K562 (cell line): ENCODE measurements around the gene LST1. TPM values are rescaled to one million over a fixed set of nuclear protein-coding genes. Genes with fewer than 3 reads are reported as not detected.
A peak's percentile ranks its signal among the peaks of the same experiment; 100 is the strongest.

ENCODE experiments used
- BCL6 ChIP-seq: fragments of 250-450 bp; sonication (Bioruptor Pico); IDR thresholded peaks from 2 replicates; pipeline ENCODE4 v1.4.0; 2020
- CBX3 ChIP-seq, 2 experiments: IDR thresholded peaks; 1 replicate in 1 of 2; 2 replicates in 1 of 2; pipeline ENCODE4 v1.6.1; 2012; ENCODE audit warnings: inconsistent platforms in 2 of 2, low read length in 2 of 2, borderline replicate concordance in 1 of 2, control low read depth in 1 of 2
- IRF2 ChIP-seq: sonication (generic); formaldehyde crosslinking; IDR thresholded peaks from 2 replicates; pipeline ENCODE4 v1.8.1; 2022; ENCODE audit warnings: mild to moderate bottlenecking, missing genetic modification reagents
- POLR2A ChIP-seq: fragments of 450-650 bp; conservative IDR thresholded peaks from 2 replicates; pipeline ENCODE4 v1.6.1; 2016
- POLR2G ChIP-seq: fragments of 200-400 bp; formaldehyde crosslinking; IDR thresholded peaks from 2 replicates; pipeline ENCODE4 v1.6.1; 2017; ENCODE audit warnings: low read depth, mild to moderate bottlenecking, antibody characterized with exemption, low read length, moderate library complexity
- STAT6 ChIP-seq: sonication (generic); formaldehyde crosslinking; IDR thresholded peaks from 2 replicates; pipeline ENCODE4 v1.8.1; 2023; ENCODE audit warnings: mild to moderate bottlenecking, missing genetic modification reagents
- ZNF224 ChIP-seq: sonication (generic); formaldehyde crosslinking; IDR thresholded peaks from 2 replicates; pipeline ENCODE4 v1.8.0; 2022; ENCODE audit warnings: mild to moderate bottlenecking, missing genetic modification reagents
- ZNF449 ChIP-seq: fragments of 250-450 bp; sonication (Bioruptor Pico); IDR thresholded peaks from 2 replicates; pipeline ENCODE4 v1.8.0; 2022; ENCODE audit warnings: moderate library complexity, mild to moderate bottlenecking, inconsistent platforms
- ZNF695 ChIP-seq: fragments of 450-650 bp; formaldehyde crosslinking; IDR thresholded peaks from 2 replicates; pipeline ENCODE4 v1.4.0; 2020; ENCODE audit warnings: mild to moderate bottlenecking, moderate library complexity
- ZSCAN29 ChIP-seq: fragments of 450-650 bp; IDR thresholded peaks from 2 replicates; pipeline ENCODE4 v1.6.1; 2017
- microRNA-seq: library from miRNA; unstranded; fragments of <30 nt; microRNA quantifications from one replicate; pipeline ENCODE4, GENCODE V29; 2018; ENCODE audit warnings: borderline microRNAs expressed
- polyA plus RNA-seq, 8 experiments: library from polyadenylated mRNA; depleted of rRNA in 4 of 8; stranded (reverse) in 5 of 8; unstranded in 3 of 8; fragments of >200 nt; fragmentation: Nextera tagmentation in 2 of 8; fragmentation: Illumina TruSeq in 1 of 8; extraction: Ambion mirVana in 2 of 8; extraction: Trizol in 1 of 8; gene quantifications; 2 replicates each; pipeline versions ENCODE4 v1.2.1 to v1.2.3, GENCODE V29; 2011 to 2014; ENCODE audit warnings: inconsistent platforms in 1 of 8, missing spikeins in 1 of 8
- small RNA-seq: library from RNA; depleted of rRNA; stranded (forward); fragments of <200 nt; gene quantifications from one replicate; pipeline ENCODE3, GENCODE V24; 2014
- total RNA-seq, 7 experiments: library from RNA; depleted of rRNA in 6 of 7; stranded (reverse); fragments of >200 nt in 6 of 7; fragmentation: Illumina TruSeq in 2 of 7; extraction: Trizol in 2 of 7; gene quantifications; 2 replicates each; pipeline versions ENCODE4 v1.2.1 to v1.2.3, GENCODE V29; 2011 to 2021; ENCODE audit warnings: low replicate concordance in 1 of 7

Gene LST1
- total and polyA plus RNA-seq, 9 of the 15 experiments (the other 6 are each of a cell fraction or from before 2014, with no cell fraction given) = 0.82 to 7.8 (median 1.7) TPM

GRCh38 chr6:31636698-31637596 lies 50.9 kb downstream of the LST1 start (continued):
- TF ChIP-seq STAT6 (CRISPR knock-in tag) (no peak), POLR2G (peak; percentile 56), ZNF449 (CRISPR knock-in tag) (no peak), BCL6 (CRISPR knock-in tag) (no peak), IRF2 (CRISPR knock-in tag) (no peak), ZSCAN29 (no peak), POLR2A (0 out of 2 replicates have a peak, but pooled peaks have one; percentile 34), ZNF695 (no peak), CBX3 (IDR thresholded peaks at IDR 0.05; ENCODE audit: borderline replicate concordance in 1 of 2, low read length in 2 of 2) (no peak), ZNF224 (no peak)

Small RNAs within 50 kb of the gene (microRNA-seq; reads per million reads assigned to microRNA genes)
- 0.46 reads per million for gene MIR6832

Small RNAs within 50 kb of the gene (small RNA-seq; reads per million reads assigned to genes)
- gene MIR6832 (not detected), gene SNORA38 (22.4 reads per million, percentile 97 among the genes with 10 or more reads in this experiment), gene SNORD117 (488 reads per million, percentile 99 among the genes with 10 or more reads in this experiment), gene SNORD84 (not detected), gene UQCRHP1 (not detected)

Other genes starting within 250 kb of the LST1 start
Only the 7 nearest of the 35 such genes appear.
- 32.9 and 33.1 TPM in 2 replicates for gene NFKBIL1, start 38.7 kb upstream of the LST1 start, total RNA-seq (2014; rRNA removed)
- gene NFKBIL1, start 38.7 kb upstream of the LST1 start, total RNA-seq (2014; rRNA removed; fragmentation: Illumina TruSeq; extraction: Trizol) = 5.8 and 7.6 TPM in 2 replicates
- 17.0 and 18.1 TPM in 2 replicates for gene NFKBIL1, start 38.7 kb upstream of the LST1 start, total RNA-seq (2015; rRNA removed; fragmentation: Illumina TruSeq; extraction: Trizol)
- 24.7 and 28.7 TPM in 2 replicates for gene NFKBIL1, start 38.7 kb upstream of the LST1 start, total RNA-seq (2021)
- gene NFKBIL1, start 38.7 kb upstream of the LST1 start, polyA plus RNA-seq (2011; rRNA removed) = 5.7 and 9.0 TPM in 2 replicates
- gene NFKBIL1, start 38.7 kb upstream of the LST1 start, polyA plus RNA-seq (2014; fragmentation: Illumina TruSeq; extraction: Trizol) = 4.3 and 14.0 TPM in 2 replicates
- under 1 TPM; 0.49 to 0.59 TPM for gene NFKBIL1, start 38.7 kb upstream of the LST1 start, polyA plus RNA-seq (2014; fragmentation: Nextera tagmentation; extraction: Ambion mirVana)
- gene NFKBIL1, start 38.7 kb upstream of the LST1 start, polyA plus RNA-seq (2014; rRNA removed) = 26.6 and 32.6 TPM in 2 replicates
- not detected in 2 replicates for gene LTA, start 14.0 kb upstream of the LST1 start, total RNA-seq (2014; rRNA removed)
- gene LTA, start 14.0 kb upstream of the LST1 start, total RNA-seq (2014; rRNA removed; fragmentation: Illumina TruSeq; extraction: Trizol) = not detected in 2 replicates
- not detected in 2 replicates for gene LTA, start 14.0 kb upstream of the LST1 start, total RNA-seq (2015; rRNA removed; fragmentation: Illumina TruSeq; extraction: Trizol)
- gene LTA, start 14.0 kb upstream of the LST1 start, total RNA-seq (2021) = 0.80 and 0.87 TPM in 2 replicates
- not detected in 2 replicates for gene LTA, start 14.0 kb upstream of the LST1 start, polyA plus RNA-seq (2011; rRNA removed)
- gene LTA, start 14.0 kb upstream of the LST1 start, polyA plus RNA-seq (2014; fragmentation: Illumina TruSeq; extraction: Trizol) = not detected in 2 replicates
- not detected for gene LTA, start 14.0 kb upstream of the LST1 start, polyA plus RNA-seq (2014; fragmentation: Nextera tagmentation; extraction: Ambion mirVana)
- not detected in 2 replicates for gene LTA, start 14.0 kb upstream of the LST1 start, polyA plus RNA-seq (2014; rRNA removed)
- not detected in 2 replicates for gene TNF, start 10.7 kb upstream of the LST1 start, total RNA-seq (2014; rRNA removed)
- gene TNF, start 10.7 kb upstream of the LST1 start, total RNA-seq (2014; rRNA removed; fragmentation: Illumina TruSeq; extraction: Trizol) = not detected in 2 replicates
- not detected in 2 replicates for gene TNF, start 10.7 kb upstream of the LST1 start, total RNA-seq (2015; rRNA removed; fragmentation: Illumina TruSeq; extraction: Trizol)
- 0.36 and 0.40 TPM in 2 replicates for gene TNF, start 10.7 kb upstream of the LST1 start, total RNA-seq (2021)
- not detected in 2 replicates for gene TNF, start 10.7 kb upstream of the LST1 start, polyA plus RNA-seq (2011; rRNA removed)
- gene TNF, start 10.7 kb upstream of the LST1 start, polyA plus RNA-seq (2014; fragmentation: Illumina TruSeq; extraction: Trizol) = not detected in 2 replicates
- not detected for gene TNF, start 10.7 kb upstream of the LST1 start, polyA plus RNA-seq (2014; fragmentation: Nextera tagmentation; extraction: Ambion mirVana)
- 0.08 TPM in 1 of 2 replicates, not detected in the other for gene TNF, start 10.7 kb upstream of the LST1 start, polyA plus RNA-seq (2014; rRNA removed)
- gene LTB, start 3.9 kb upstream of the LST1 start, total RNA-seq (2014; rRNA removed) = not detected in 2 replicates
- gene LTB, start 3.9 kb upstream of the LST1 start, total RNA-seq (2014; rRNA removed; fragmentation: Illumina TruSeq; extraction: Trizol) = not detected in 2 replicates
- gene LTB, start 3.9 kb upstream of the LST1 start, total RNA-seq (2015; rRNA removed; fragmentation: Illumina TruSeq; extraction: Trizol) = 0.30 TPM in 1 of 2 replicates, not detected in the other
- 0.51 and 1.0 TPM in 2 replicates for gene LTB, start 3.9 kb upstream of the LST1 start, total RNA-seq (2021)
- 0.11 TPM in 1 of 2 replicates, not detected in the other for gene LTB, start 3.9 kb upstream of the LST1 start, polyA plus RNA-seq (2011; rRNA removed)
- gene LTB, start 3.9 kb upstream of the LST1 start, polyA plus RNA-seq (2014; fragmentation: Illumina TruSeq; extraction: Trizol) = not detected in 2 replicates
- not detected for gene LTB, start 3.9 kb upstream of the LST1 start, polyA plus RNA-seq (2014; fragmentation: Nextera tagmentation; extraction: Ambion mirVana)
- 0.07 and 0.27 TPM in 2 replicates for gene LTB, start 3.9 kb upstream of the LST1 start, polyA plus RNA-seq (2014; rRNA removed)
- not detected in 2 replicates for gene NCR3, start 6.7 kb downstream of the LST1 start, total RNA-seq (2014; rRNA removed)
- 0.22 TPM in 2 replicates for gene NCR3, start 6.7 kb downstream of the LST1 start, total RNA-seq (2014; rRNA removed; fragmentation: Illumina TruSeq; extraction: Trizol)
- 0.29 and 0.94 TPM in 2 replicates for gene NCR3, start 6.7 kb downstream of the LST1 start, total RNA-seq (2015; rRNA removed; fragmentation: Illumina TruSeq; extraction: Trizol)
- 0.67 and 0.86 TPM in 2 replicates for gene NCR3, start 6.7 kb downstream of the LST1 start, total RNA-seq (2021)
- 0.84 and 1.3 TPM in 2 replicates for gene NCR3, start 6.7 kb downstream of the LST1 start, polyA plus RNA-seq (2011; rRNA removed)
- gene NCR3, start 6.7 kb downstream of the LST1 start, polyA plus RNA-seq (2014; fragmentation: Illumina TruSeq; extraction: Trizol) = 0.40 and 0.93 TPM in 2 replicates
- 1 to 10 TPM; 1.3 to 1.9 TPM for gene NCR3, start 6.7 kb downstream of the LST1 start, polyA plus RNA-seq (2014; fragmentation: Nextera tagmentation; extraction: Ambion mirVana)
- gene NCR3, start 6.7 kb downstream of the LST1 start, polyA plus RNA-seq (2014; rRNA removed) = 0.84 and 0.88 TPM in 2 replicates
- 11.9 and 17.2 TPM in 2 replicates for gene AIF1, start 29.0 kb downstream of the LST1 start, total RNA-seq (2014; rRNA removed)
- gene AIF1, start 29.0 kb downstream of the LST1 start, total RNA-seq (2014; rRNA removed; fragmentation: Illumina TruSeq; extraction: Trizol) = 19.4 and 22.7 TPM in 2 replicates
- gene AIF1, start 29.0 kb downstream of the LST1 start, total RNA-seq (2015; rRNA removed; fragmentation: Illumina TruSeq; extraction: Trizol) = 27.6 and 29.3 TPM in 2 replicates
- gene AIF1, start 29.0 kb downstream of the LST1 start, total RNA-seq (2021) = 9.2 and 9.4 TPM in 2 replicates
- 10.8 and 15.6 TPM in 2 replicates for gene AIF1, start 29.0 kb downstream of the LST1 start, polyA plus RNA-seq (2011; rRNA removed)
- 19.9 and 21.2 TPM in 2 replicates for gene AIF1, start 29.0 kb downstream of the LST1 start, polyA plus RNA-seq (2014; fragmentation: Illumina TruSeq; extraction: Trizol)
- gene AIF1, start 29.0 kb downstream of the LST1 start, polyA plus RNA-seq (2014; fragmentation: Nextera tagmentation; extraction: Ambion mirVana) = 10 to 100 TPM; 31.2 to 33.4 TPM
- gene AIF1, start 29.0 kb downstream of the LST1 start, polyA plus RNA-seq (2014; rRNA removed) = 18.9 and 23.5 TPM in 2 replicates
- gene PRRC2A, start 34.4 kb downstream of the LST1 start, total RNA-seq (2014; rRNA removed) = 72.6 and 94.0 TPM in 2 replicates
- gene PRRC2A, start 34.4 kb downstream of the LST1 start, total RNA-seq (2014; rRNA removed; fragmentation: Illumina TruSeq; extraction: Trizol) = 36.7 and 43.2 TPM in 2 replicates
- 63.0 and 75.6 TPM in 2 replicates for gene PRRC2A, start 34.4 kb downstream of the LST1 start, total RNA-seq (2015; rRNA removed; fragmentation: Illumina TruSeq; extraction: Trizol)
- 295 and 332 TPM in 2 replicates for gene PRRC2A, start 34.4 kb downstream of the LST1 start, total RNA-seq (2021)
- gene PRRC2A, start 34.4 kb downstream of the LST1 start, polyA plus RNA-seq (2011; rRNA removed) = 44.0 and 113 TPM in 2 replicates
- 170 and 205 TPM in 2 replicates for gene PRRC2A, start 34.4 kb downstream of the LST1 start, polyA plus RNA-seq (2014; fragmentation: Illumina TruSeq; extraction: Trizol)
- gene PRRC2A, start 34.4 kb downstream of the LST1 start, polyA plus RNA-seq (2014; fragmentation: Nextera tagmentation; extraction: Ambion mirVana) = 1 to 10 TPM; 1.0 to 1.7 TPM
- gene PRRC2A, start 34.4 kb downstream of the LST1 start, polyA plus RNA-seq (2014; rRNA removed) = 114 and 118 TPM in 2 replicates